A673 (cell line): Measurements from ENCODE around the gene NCAM2. TPM values are rescaled to one million over a fixed set of nuclear protein-coding genes. Genes with fewer than 3 reads are reported as not detected.

Experiments
- BruUV-seq: library from RNA; stranded (reverse); fragments of 400-500 nt; replicated peaks from 2 replicates; lab custom pipeline; 2021; lab: Mats Ljungman, UMichigan
- CTCF ChIA-PET: fragments of 300-600 bp; sonication (Branson Sonifier 250); formaldehyde crosslinking; loops from one replicate; lab custom pipeline; 2022; ENCODE audit warnings: antibody characterized with exemption; lab: Charles Lee
- POLR2A ChIA-PET: fragments of 300-600 bp; sonication (Branson Sonifier 250); formaldehyde crosslinking; loops from one replicate; lab custom pipeline; 2022; ENCODE audit warnings: antibody characterized with exemption; ENCODE audit not compliant: low non-redundant PET; lab: Charles Lee
- DNase-seq: peaks from one replicate; pipeline ENCODE4 v3.0.0-alpha.2; 2015; ENCODE audit warnings: low spot score
- H3K27ac ChIP-seq: fragments of 200-600 bp; sonication (generic); 2 replicates; pipeline ENCODE4 v1.5.1; 2016; ENCODE audit warnings: mixed run types, low read depth, mild to moderate bottlenecking, mixed read lengths, antibody characterized with exemption, low read length; ENCODE audit not compliant: poor library complexity, severe bottlenecking
- H3K27me3 ChIP-seq: fragments of 200-600 bp; sonication (generic); replicated peaks from 2 replicates; pipeline ENCODE4 v1.6.1; 2017; ENCODE audit warnings: mixed run types, low read depth, mild to moderate bottlenecking, mixed read lengths, antibody characterized with exemption, low read length; ENCODE audit not compliant: insufficient read depth, poor library complexity
- H3K36me3 ChIP-seq: fragments of 200-600 bp; sonication (generic); 2 replicates; pipeline ENCODE4 v1.6.1; 2016; ENCODE audit warnings: mixed run types, mild to moderate bottlenecking, mixed read lengths, antibody characterized with exemption, low read length; ENCODE audit not compliant: insufficient read depth, poor library complexity, severe bottlenecking
- H3K4me1 ChIP-seq: fragments of 200-600 bp; sonication (generic); 2 replicates; pipeline ENCODE4 v1.6.1; 2017; ENCODE audit warnings: mixed run types, mild to moderate bottlenecking, mixed read lengths, antibody characterized with exemption, low read length; ENCODE audit not compliant: insufficient read depth, poor library complexity, severe bottlenecking
- H3K4me3 ChIP-seq: fragments of 200-600 bp; sonication (generic); 2 replicates; pipeline ENCODE4 v1.5.1; 2016; ENCODE audit warnings: low read depth, mixed run types, mild to moderate bottlenecking, mixed read lengths, low read length; ENCODE audit not compliant: poor library complexity, severe bottlenecking
- H3K9me3 ChIP-seq: fragments of 200-600 bp; sonication (generic); 2 replicates; pipeline ENCODE4 v1.6.1; 2016; ENCODE audit warnings: mixed run types, low read depth, mild to moderate bottlenecking, mixed read lengths, antibody characterized with exemption, low read length; ENCODE audit not compliant: poor library complexity, severe bottlenecking
- EZH2 ChIP-seq: fragments of 200-600 bp; sonication (generic); IDR thresholded peaks from 2 replicates; pipeline ENCODE4 v1.6.1; 2017; ENCODE audit warnings: borderline replicate concordance, low read depth, mild to moderate bottlenecking, mixed read lengths, antibody characterized with exemption, low read length; ENCODE audit not compliant: poor library complexity, severe bottlenecking
- intact Hi-C: fragments of 100-400 bp; cut with micrococcal nuclease; formaldehyde crosslinking; loops from one replicate; pipeline ENCODE4 v1.10.0; 2022; ENCODE audit not compliant: unreplicated experiment
- total RNA-seq: library from RNA; stranded (reverse); gene quantifications from 2 replicates; pipeline ENCODE4 v1.2.3, GENCODE V29; 2021
- TF ChIP-seq, protein P1 (sequence below): fragments of 300-800, 200-600 bp; sonication (generic); conservative IDR thresholded peaks from 2 replicates; pipeline ENCODE4 v1.5.1; 2017; ENCODE audit warnings: low read depth, mild to moderate bottlenecking, antibody characterized with exemption, low read length, moderate library complexity, mixed read lengths

Gene NCAM2
- total RNA-seq, 1 experiment from 2014 or later, result 38.2 TPM

DNA sequence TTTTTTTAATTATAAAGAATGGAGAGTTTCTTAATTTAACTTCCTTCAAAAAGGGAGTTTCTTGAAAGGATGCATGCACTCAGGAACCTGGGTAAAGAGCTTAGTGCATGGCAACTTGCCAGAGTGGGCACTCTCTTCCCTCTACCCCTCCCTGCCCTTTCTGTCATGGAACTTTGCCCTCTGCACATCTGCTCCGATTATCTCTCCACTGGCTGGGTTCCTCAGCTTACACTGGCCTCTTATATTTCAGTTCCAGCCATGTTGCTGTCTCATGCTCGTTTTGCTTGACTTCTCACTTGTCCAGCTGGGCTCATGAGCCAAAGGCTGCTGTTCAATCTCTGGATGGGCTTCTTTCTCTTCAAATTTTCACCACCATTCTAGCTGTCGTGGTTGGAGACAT lies 87.0 kb downstream of the NCAM2 start:
- Histone ChIP-seq H3K27ac (no peak overlapping the region), H3K27me3 (no peaks in the 10 kb centered on the region), H3K4me1 (no peaks in the 10 kb centered on the region), H3K9me3 (no peaks in the 10 kb centered on the region), H3K4me3 (no peak overlapping the region), H3K36me3 (no peaks in the 10 kb centered on the region)
- CTCF ChIA-PET, result no interaction called here
- POLR2A ChIA-PET, result no interaction called here
- intact Hi-C loops, result no loop called here
- no peak for DNase-seq
- TF ChIP-seq, protein P1, sequence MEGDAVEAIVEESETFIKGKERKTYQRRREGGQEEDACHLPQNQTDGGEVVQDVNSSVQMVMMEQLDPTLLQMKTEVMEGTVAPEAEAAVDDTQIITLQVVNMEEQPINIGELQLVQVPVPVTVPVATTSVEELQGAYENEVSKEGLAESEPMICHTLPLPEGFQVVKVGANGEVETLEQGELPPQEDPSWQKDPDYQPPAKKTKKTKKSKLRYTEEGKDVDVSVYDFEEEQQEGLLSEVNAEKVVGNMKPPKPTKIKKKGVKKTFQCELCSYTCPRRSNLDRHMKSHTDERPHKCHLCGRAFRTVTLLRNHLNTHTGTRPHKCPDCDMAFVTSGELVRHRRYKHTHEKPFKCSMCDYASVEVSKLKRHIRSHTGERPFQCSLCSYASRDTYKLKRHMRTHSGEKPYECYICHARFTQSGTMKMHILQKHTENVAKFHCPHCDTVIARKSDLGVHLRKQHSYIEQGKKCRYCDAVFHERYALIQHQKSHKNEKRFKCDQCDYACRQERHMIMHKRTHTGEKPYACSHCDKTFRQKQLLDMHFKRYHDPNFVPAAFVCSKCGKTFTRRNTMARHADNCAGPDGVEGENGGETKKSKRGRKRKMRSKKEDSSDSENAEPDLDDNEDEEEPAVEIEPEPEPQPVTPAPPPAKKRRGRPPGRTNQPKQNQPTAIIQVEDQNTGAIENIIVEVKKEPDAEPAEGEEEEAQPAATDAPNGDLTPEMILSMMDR, result no peak
- TF ChIP-seq EZH2, result no peak
- BruUV-seq, result no TSS peak

DNA sequence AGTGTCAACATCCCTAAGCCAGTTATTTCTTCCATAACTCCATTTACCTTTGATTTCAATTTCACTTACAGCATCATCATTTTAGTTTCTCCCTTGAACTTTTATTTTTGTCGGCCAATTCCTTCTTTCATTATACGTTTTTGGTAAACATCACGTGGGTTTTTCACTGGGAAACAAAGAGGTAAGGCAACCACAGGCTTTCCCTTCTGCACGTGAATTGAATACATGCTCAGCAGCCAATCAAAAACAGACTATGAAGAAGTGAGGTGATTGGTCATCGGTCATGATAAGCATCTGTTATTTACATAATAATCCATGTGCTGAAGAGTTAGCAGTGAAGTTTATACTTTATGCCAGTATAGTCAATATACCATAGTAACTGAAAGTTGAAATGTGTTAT lies 98.7 kb downstream of the NCAM2 start:
- DNase-seq, result no peak
- ChIA-PET CTCF (no interaction called here), POLR2A (no interaction called here)
- Histone ChIP-seq H3K4me3 (no peak overlapping the region), H3K27ac (no peak overlapping the region), H3K9me3 (no peaks in the 10 kb centered on the region), H3K36me3 (no peaks in the 10 kb centered on the region), H3K4me1 (peaks cover 4% of the 10 kb centered on the region), H3K27me3 (no peaks in the 10 kb centered on the region)
- TF ChIP-seq, protein P1, result no peak
- no peak for TF ChIP-seq EZH2
- BruUV-seq, result no TSS peak
- intact Hi-C loops, result no loop called here

DNA sequence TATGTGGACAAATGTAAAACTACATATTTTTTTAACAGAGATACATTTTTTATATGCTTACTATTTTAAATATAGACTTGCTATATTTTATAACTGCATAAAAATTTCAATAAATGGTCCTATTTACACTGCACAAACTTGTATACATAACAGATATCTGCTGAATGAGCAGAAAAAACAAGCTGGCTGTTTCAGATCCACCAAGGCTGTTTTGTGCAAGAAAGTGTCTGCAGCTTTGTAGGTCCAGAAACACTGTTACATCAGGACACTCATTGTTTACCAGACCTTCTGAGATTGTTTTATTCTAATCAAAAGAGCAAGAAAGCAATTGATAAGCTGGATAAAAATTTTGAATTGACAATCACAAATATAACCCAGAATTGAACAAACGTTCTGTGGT lies 99.3 kb downstream of the NCAM2 start:
- Histone ChIP-seq H3K4me3 (no peak overlapping the region), H3K27ac (no peak overlapping the region), H3K9me3 (no peaks in the 10 kb centered on the region), H3K36me3 (no peaks in the 10 kb centered on the region), H3K4me1 (peaks cover 6% of the 10 kb centered on the region), H3K27me3 (no peaks in the 10 kb centered on the region)
- ChIA-PET POLR2A (no interaction called here), CTCF (no interaction called here)
- no TSS peak for BruUV-seq
- intact Hi-C loops, result no loop called here
- no peak for DNase-seq
- TF ChIP-seq, protein P1, result no peak
- no peak for TF ChIP-seq EZH2
